D721Med (cell line): ENCODE data around the gene CYP1B1.
A peak's percentile ranks its signal among the peaks of the same experiment; 100 is the strongest.
"Not testable (repeated sequence)": the region's sequence is repeated elsewhere in the genome, so short reads cannot be mapped to it uniquely, and the experiment has no call there.

ENCODE experiments used
- DNase-seq: peaks from one replicate; pipeline ENCODE4 v3.0.0; 2011; ENCODE audit warnings: low spot score; ENCODE audit not compliant: insufficient read length
- FAIRE-seq: peaks from 2 replicates; lab custom pipeline; 2011; peaks lifted over from hg19 to GRCh38; lab: Jason Lieb, UNC
- TF ChIP-seq, protein P1 (sequence below): IDR thresholded peaks from 2 replicates; pipeline ENCODE4 v1.5.1; 2012; ENCODE audit warnings: mild to moderate bottlenecking, control low read depth; ENCODE audit not compliant: insufficient read depth; ENCODE audit errors: missing control alignments

Gene CYP1B1

DNA sequence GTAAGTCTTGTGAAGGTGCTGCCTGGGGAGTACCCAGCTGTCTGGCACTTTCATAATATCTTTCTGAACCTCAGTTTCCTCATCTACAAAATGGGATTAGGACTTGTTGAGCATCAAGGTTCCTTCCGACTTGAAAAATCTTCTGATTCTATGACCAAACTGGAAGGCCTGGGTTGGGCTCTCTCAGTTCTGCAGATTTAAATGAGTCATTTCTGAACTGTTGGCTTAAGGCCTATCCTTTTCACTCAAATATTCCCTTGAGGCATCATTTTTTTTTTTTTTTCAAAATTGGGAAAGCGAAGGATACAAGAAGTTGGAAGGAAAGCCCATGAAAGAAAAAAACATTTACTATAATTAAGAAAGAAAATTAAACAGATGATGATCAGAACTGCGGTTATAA lies 40.8 kb upstream of the CYP1B1 start:
- TF ChIP-seq, protein P1, sequence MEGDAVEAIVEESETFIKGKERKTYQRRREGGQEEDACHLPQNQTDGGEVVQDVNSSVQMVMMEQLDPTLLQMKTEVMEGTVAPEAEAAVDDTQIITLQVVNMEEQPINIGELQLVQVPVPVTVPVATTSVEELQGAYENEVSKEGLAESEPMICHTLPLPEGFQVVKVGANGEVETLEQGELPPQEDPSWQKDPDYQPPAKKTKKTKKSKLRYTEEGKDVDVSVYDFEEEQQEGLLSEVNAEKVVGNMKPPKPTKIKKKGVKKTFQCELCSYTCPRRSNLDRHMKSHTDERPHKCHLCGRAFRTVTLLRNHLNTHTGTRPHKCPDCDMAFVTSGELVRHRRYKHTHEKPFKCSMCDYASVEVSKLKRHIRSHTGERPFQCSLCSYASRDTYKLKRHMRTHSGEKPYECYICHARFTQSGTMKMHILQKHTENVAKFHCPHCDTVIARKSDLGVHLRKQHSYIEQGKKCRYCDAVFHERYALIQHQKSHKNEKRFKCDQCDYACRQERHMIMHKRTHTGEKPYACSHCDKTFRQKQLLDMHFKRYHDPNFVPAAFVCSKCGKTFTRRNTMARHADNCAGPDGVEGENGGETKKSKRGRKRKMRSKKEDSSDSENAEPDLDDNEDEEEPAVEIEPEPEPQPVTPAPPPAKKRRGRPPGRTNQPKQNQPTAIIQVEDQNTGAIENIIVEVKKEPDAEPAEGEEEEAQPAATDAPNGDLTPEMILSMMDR, result no peak
- no peak for DNase-seq
- no peak for FAIRE-seq

DNA sequence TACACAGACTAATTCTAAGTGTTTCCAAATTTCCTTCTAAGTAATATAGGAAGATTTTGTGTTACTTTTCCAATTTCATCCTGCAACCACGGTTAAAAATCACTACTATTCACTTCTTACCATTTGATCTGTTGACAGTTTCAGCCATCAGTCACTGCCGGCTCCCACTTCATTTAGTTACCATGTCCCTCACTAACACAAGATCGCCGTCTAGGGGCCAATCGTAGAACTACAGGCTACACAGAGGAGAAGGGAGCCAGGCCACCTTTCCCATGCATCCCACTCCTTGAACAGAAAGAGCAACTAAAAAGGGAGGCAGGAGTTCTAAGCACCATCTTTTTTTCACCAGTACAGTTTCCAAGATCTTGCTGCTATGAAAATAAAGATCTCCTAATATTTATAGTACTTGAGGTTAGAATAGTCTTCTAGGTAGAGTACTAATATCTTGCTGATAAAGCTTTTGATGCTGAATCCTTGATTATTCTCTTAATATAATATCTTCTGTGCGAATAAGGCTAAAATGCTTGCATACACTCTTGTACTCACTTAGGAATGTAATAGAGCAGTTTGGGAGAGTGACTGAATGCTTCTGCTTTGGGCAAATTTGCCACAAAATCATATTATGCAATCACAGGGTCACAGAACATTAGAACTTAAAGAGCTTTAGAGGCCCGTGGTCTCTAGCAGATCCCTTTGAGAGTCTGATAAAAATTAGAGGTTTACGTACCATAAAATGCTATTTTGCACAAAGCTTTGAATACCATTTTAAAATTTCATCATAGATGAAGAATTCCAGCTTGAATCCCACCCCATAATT lies 39.5 kb upstream of the CYP1B1 start:
- DNase-seq (peak; percentile 45), FAIRE-seq (no peak)
- TF ChIP-seq, protein P1, result peak; percentile 97

DNA sequence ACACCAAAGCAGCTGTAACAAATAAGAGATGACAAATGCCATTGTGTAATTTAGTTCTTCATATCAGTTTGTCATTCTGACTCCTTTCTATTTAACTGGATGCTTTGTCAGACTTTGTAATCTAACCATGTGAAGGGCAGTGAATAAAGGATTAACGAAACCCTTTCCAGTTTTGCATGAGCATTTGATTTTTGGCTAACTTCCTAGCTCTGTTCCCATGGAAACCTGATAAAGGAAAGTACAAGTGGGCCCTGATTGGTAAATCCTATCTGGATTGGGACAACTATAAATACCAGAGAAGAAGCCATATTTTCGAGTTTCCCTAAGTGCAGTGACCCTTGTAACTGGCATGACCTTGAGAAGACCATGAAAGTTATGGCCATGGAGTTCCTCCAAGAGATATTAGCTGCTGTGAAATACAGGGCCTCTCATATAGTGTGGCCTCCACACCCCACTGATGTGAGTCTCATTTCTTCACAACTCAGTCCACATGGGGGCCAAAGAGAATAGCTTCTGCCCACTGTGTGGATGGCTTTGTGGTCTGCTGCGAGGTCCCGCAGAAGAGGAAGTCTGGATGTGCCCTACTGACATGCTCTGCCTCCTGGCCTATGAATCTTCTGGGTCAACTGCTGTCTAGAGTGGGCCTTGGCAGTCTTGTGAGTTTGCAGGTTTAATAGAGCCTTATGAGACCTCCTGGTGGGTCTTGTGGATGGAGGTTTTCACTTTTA lies 38.2 kb upstream of the CYP1B1 start:
- TF ChIP-seq, protein P1, result no peak
- DNase-seq (no peak), FAIRE-seq (no peak)

DNA sequence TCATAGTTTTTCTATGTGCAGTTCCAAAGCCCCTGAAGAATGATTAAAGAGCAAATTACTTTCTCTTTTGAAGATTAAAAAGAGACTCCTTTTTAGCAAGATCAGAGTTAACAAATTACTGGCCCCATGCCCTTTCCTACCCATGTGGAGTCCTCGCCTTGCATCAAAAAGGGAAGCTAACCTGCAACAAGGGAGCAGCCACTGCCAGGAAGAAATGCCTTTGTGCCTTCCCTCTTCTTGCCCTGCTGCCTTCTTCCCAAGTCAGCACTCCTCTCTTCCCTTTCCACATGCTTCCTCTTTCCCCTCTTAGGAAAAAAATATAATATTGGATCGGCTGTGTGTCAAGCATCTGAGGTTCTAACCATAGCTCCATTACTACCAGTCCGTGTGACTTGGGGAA lies 37.1 kb upstream of the CYP1B1 start:
- no peak for FAIRE-seq
- TF ChIP-seq, protein P1, result no peak
- DNase-seq, result no peak

DNA sequence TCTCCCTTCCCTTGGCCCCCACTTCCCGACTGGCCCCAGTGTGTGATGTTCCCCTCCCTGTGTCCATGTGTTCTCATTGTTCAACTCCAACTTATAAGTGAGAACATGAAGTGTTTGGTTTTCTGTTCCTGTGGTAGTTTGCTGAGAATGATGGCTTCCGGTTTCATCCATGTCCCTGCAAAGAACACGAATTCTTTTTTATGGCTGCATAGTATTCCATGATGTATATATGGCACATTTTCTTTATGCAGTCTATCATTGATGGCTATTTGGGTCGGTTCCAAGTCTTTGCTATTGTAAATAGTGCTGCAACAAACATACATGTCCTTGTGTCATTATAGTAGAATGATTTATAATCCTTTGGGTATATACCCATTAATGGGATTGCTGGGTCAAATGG lies 35.4 kb upstream of the CYP1B1 start:
- not testable (repeated sequence) for DNase-seq, FAIRE-seq

DNA sequence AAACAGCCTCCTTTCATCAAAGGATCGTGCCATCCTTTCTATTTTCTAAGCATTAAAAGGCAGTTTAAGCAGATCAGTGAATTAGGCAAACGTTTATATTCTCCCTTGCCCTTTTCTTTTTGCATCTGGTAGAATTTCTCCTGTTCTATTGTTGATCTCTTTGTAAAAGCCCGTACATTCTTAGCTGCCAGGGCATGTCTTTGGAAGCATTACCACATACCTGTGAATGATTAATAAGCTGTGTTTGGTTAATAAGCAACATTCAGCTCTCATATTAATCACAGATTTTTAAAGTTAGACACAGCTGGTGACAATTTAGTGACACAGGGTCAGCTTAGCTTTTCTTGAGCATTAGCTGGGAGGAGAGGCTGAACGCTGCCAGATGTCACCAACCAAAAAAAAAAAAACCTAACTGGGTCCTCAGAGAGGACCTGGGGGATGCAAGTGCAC lies 33.8 kb upstream of the CYP1B1 start:
- TF ChIP-seq, protein P1, result no peak
- FAIRE-seq (no peak), DNase-seq (no peak)

DNA sequence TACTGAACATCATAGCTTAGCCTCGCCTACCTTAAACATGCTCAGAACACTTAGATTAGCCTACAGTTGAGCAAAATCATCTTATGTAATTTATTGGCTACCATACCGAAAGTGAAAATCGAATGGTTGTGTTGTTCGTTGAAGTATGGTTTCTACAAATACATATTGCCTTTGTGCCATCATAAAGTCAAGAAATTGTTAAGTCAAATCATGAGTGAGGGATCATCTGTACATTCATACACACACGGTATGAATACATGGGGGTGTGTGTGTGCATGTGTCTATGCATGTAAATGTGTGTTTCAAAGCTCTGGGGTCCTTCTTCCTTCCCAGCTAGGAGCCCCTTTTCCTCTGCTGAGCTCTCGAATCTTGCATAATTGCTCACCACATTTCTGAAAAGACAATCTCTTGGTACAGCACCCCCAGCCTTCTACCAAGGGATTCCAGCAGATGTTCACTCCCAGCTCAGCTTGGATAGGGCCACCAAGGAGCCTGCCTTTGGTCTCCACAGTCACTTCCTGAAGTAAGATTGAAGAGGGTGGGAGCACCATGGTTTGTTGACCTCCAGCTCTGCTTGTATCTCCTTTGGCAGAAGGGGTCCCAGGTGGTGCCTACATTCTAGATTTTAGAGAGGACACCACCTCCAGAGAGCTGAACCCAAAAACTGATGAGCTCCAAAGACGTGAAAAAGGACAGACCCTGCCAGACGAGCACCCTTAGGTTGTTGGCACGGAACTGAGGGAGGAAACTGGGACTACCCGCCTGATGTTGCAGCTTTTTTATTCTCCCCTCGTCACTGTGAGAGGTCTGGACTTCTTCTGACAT lies 33.2 kb upstream of the CYP1B1 start:
- TF ChIP-seq, protein P1, result no peak
- FAIRE-seq (peak; percentile 16), DNase-seq (no peak)
